CD4-positive, alpha-beta T cell treated with Interleukin-4 for 1 hour (primary cell): ENCODE measurements around the gene ASB1.

Source experiments
- DNase-seq, 2 donors: peaks; one replicate each; pipeline ENCODE4 v3.0.0-alpha.2; 2020 to 2022

Gene ASB1, protein sequence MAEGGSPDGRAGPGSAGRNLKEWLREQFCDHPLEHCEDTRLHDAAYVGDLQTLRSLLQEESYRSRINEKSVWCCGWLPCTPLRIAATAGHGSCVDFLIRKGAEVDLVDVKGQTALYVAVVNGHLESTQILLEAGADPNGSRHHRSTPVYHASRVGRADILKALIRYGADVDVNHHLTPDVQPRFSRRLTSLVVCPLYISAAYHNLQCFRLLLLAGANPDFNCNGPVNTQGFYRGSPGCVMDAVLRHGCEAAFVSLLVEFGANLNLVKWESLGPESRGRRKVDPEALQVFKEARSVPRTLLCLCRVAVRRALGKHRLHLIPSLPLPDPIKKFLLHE

DNA sequence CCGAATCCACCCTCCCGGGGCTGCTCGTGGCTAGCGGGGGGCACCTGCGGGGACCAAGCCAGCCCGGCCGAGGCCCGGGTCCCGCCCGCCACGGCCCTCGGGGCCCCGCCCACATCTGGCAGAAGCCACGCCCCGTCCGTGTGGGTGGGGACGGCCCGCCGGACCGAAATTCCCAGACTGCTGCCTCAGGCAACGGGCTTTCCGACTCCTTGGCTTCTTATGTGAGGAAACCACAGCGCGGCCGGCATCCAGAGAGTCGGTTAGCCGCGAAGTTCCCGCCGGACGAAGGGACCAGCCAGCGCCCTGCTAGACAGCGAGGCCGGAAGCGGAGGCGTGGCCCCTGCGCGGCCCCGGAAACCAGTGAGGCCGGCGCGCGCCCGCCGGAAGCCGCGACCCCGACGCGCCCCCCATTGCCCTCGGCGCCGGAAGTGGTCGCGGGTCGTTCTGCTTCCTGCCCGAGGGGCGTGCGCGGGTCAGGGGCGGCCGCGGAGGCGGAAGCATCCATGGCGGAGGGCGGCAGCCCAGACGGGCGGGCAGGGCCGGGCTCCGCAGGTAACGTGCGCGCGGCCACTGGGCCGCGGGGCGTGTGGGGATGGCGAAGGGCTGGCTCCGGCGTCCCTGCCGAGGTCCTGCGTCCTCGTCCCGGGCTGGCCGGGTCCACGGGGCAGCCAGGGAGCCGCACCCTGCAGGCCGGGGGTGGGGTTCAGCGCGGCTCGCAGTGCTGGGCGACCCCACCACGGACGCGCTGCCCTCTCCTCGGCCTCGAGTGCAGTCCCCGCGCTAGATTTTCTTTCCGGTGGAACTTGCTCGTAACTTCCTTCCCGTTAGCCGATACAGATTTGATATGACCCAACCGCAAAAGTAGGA is at the start of gene ASB1:
ASB1 (plus strand) TSS at position 360 of the 867 bp plus-strand sequence; CDS start at position 504, 144 bp downstream.
- peak; percentile 72 to 79 for DNase-seq

GRCh38 chr2:238378230-238379095 is 48.3 kb upstream of the ASB1 start:
- no peak for DNase-seq

- DNase-seq = peak; percentile 26 to 60
Measured at GRCh38 chr2:238379096-238379810, 47.5 kb upstream of the ASB1 start.

GRCh38 chr2:238380336-238380735 is 46.4 kb upstream of the ASB1 start:
- DNase-seq = no peak

DNA sequence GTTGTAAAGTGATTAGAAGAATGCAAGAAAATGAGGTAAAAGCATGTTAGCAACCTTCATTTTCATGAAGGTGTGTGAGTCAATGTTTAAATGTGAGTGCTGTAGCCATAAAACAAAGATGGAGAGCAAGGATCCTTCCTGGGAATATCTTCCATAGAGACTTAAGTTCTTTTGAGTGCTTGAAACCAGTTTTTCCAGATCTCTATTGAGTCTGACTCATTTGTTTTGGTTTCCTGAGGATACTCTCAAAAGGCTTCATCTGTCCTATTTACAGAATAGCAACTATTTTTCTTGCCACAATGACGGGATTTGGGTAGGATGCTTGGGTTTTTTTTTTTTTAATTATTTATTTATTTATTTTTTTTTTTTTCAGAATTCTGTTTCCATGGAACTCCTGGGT is 45.9 kb upstream of the ASB1 start:
- DNase-seq = no peak

- peak in 1 of 2 donors; percentile 26 for DNase-seq
Measured at GRCh38 chr2:238381341-238382115, 45.2 kb upstream of the ASB1 start.

DNA sequence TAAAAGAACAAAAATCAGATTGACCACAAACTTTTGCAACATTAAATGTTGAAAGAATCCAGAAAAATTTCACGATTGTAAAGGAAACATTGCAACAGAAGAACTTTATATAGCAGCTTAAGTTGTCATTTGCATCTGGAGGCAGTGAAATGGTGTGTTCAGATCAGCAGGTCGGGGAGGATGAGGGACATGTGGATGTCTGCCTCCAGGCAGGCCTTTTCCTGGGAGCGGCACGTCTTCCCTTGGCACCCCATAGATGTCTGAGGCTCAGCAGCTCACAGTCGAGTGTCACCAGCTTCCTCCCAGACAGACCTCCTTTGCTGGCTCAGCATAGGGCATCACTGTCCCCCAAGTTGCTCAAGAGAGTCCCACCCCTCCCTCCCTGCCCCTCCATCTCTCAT is 44.3 kb upstream of the ASB1 start:
- no peak for DNase-seq

DNA sequence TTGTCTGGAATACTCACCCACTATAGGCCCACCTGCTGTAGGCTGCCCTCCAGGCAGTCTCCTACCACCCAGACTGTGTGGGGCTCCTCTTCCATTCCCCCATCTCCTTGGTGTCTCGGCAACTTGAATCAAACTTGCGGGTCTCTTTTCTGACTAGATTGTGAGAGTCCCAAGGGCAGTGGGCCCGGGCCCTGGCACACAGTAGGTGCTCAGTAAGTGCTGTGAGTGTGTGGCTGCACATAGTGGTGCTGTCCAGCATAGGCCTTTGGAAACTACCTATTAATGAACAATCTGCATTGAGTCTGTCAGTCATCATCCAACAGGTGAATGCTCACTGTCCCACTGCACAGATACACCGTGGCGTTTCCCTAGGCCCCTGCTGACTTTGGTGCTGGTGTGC is 43.6 kb upstream of the ASB1 start:
- no peak for DNase-seq

DNA sequence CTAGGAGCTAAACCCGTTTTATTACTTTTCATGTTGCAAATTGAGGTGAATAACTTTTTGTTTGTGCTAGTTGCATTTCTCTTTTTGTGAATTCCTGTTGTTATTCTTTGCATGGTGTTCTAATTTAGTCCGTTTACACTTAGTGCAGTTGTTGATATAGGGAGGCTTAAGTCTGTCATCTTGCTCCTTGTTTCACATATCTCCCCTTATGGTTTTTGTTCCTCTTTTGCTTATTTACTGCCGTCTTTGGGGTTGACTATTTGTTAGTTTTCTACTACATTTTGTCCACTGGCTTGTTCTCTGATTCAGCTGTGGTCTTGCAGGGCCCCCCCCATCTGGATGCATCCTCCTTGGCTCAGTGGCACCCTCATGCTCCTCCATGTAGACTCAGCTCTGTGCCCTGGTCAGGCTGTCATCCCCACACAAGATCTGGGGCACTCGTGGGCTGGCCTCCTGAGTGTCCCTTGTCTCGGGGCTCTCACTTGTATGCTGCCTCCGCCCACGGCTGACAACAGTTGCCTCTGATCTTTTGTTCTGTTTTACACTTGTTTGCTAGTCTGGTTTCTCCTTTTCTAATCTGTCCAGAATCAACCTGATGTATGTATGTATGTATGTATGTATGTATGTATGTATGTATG is 42.9 kb upstream of the ASB1 start:
- no peak for DNase-seq

- DNase-seq = peak in 1 of 2 donors; percentile 23
Measured at GRCh38 chr2:238387332-238387731, 39.4 kb upstream of the ASB1 start.

- DNase-seq = no peak
Measured at GRCh38 chr2:238388794-238389193, 37.9 kb upstream of the ASB1 start.

GRCh38 chr2:238389988-238390589 is 36.6 kb upstream of the ASB1 start:
- DNase-seq = no peak

- no peak for DNase-seq
Measured at GRCh38 chr2:238391042-238391689, 35.6 kb upstream of the ASB1 start.

DNA sequence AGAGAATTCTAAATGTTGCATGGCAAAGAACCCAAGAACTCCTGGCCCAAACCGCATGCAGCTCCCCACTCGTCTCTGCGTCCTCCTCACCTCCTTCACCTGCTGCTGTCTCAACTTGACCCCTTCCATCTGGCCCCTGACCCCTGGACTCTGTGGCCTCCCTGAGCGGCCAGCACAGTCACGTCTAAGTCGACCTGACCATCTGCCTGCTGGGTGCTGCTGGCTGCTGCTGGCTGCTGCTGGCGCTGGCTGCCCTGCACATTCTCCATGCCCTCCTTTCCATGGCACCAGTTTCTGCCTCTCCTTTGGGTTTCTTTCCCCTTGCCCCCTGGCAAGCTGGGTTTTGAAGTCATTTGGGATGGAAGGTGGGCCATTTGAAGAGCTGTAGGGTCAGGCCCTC is 30.1 kb upstream of the ASB1 start:
- no peak for DNase-seq

GRCh38 chr2:238397356-238397755 is 29.4 kb upstream of the ASB1 start:
- DNase-seq = no peak

- DNase-seq = no peak
Measured at GRCh38 chr2:238398577-238398976, 28.1 kb upstream of the ASB1 start.

- DNase-seq = no peak
Measured at GRCh38 chr2:238399094-238399493, 27.6 kb upstream of the ASB1 start.

- no peak for DNase-seq
Measured at GRCh38 chr2:238401551-238401950, 25.2 kb upstream of the ASB1 start.

DNA sequence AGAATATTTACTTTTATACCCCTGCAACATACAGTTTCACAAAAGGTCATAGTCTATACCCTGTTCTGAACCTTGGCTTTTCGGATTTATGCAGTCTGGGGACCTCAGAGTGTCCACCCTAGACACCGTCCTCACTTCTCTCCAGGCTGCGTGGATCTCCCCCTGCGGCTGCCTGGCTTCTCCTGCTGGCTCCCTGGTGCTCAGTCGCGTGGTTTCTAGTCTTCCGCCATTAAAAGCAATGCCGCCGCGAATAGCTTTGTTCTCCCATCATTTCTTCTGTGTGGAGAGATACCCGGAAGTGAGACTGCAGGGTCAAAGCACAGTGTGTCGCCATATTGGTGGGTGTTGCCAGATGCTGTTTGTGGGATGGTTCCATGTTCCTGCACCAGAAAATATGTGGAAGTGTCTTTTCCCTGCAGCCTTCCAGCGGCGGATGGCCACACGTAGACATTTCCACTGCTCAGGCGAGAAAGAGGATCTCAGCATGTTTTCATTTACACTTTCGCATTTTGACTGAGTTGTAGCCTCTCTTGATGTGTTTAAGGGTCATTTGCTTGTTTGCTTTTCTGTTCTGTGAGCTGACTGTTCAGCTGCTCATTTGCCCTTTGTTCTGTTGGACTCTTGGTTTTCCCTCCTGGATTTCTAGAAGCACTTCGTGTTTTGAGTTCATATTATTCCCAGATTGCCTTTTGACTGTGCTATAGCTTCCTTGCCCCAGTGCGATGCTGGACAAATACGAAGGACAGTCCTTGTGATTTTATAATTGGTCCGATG is 22.9 kb upstream of the ASB1 start:
- no peak for DNase-seq
